Measurements from ENCODE around the gene PTK7.
"Not testable (repeated sequence)": the region's sequence is repeated elsewhere in the genome, so short reads cannot be mapped to it uniquely, and the experiment has no call there.

The PTK7 gene

GRCh38 chr6:43089874-43090558 is 13.9 kb downstream of the PTK7 start:
- no peak for DNase-seq

GRCh38 chr6:43090559-43090956 is 14.4 kb downstream of the PTK7 start:
- no peak for DNase-seq

GRCh38 chr6:43091020-43091419 is 14.9 kb downstream of the PTK7 start:
- no peak for DNase-seq

GRCh38 chr6:43091436-43091991 is 15.4 kb downstream of the PTK7 start:
- no peak for DNase-seq

- no peak for DNase-seq
These were observed 16.5 kb downstream of the PTK7 start for GRCh38 chr6:43092635-43093034.

- no peak for DNase-seq
These were observed 17.5 kb downstream of the PTK7 start for GRCh38 chr6:43093436-43094289.

GRCh38 chr6:43095939-43096338 is 19.8 kb downstream of the PTK7 start:
- DNase-seq = no peak

- DNase-seq = no peak
These were observed 20.5 kb downstream of the PTK7 start for GRCh38 chr6:43096451-43097097.

GRCh38 chr6:43097098-43097489 is 21.0 kb downstream of the PTK7 start:
- no peak for DNase-seq

- DNase-seq = no peak
These were observed 21.4 kb downstream of the PTK7 start for GRCh38 chr6:43097502-43097901.

GRCh38 chr6:43101497-43101896 is 25.4 kb downstream of the PTK7 start:
- no peak for DNase-seq

- no peak for DNase-seq
These were observed 27.3 kb downstream of the PTK7 start for GRCh38 chr6:43103253-43103876.

GRCh38 chr6:43105538-43106222 is 29.6 kb downstream of the PTK7 start:
- no peak for DNase-seq

- DNase-seq = no peak
These were observed 31.4 kb downstream of the PTK7 start for GRCh38 chr6:43107344-43108062.

- no peak for DNase-seq
These were observed 37.5 kb downstream of the PTK7 start for GRCh38 chr6:43113431-43114260.

- no peak for DNase-seq
These were observed 39.3 kb downstream of the PTK7 start for GRCh38 chr6:43115365-43115764.

- DNase-seq = not testable (repeated sequence)
These were observed 41.4 kb downstream of the PTK7 start for GRCh38 chr6:43117466-43117865.

GRCh38 chr6:43119482-43119881 is 43.4 kb downstream of the PTK7 start:
- no peak for DNase-seq

GRCh38 chr6:43120101-43120763 is 44.1 kb downstream of the PTK7 start:
- DNase-seq = no peak

All from GF-D8 (cell line).